Measurements from ENCODE around the gene LAMC1. TPM values are rescaled to one million over a fixed set of nuclear protein-coding genes. Genes with fewer than 3 reads are reported as not detected.

Gene LAMC1
- total RNA-seq, 4 donors from 2014 or later = 26.3 to 275 (median 60.0) TPM

DNA sequence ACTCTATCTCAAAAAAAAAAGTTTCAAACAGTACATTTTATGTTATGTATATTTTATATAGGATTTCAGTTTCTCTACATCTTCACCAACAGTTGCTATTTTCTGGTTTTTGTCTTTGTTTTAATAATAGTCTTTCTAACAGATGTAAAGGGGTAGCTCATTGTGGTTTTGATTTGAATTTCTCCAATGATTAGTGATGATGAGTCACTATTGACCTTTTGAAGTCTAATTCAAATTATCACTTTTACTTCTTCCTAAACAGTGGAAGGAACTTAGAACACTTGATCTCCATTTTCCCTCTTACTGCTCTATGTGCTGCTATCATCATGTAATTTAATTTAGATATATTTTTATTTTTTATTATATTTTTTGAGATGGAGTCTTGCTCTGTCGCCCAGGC is 38.6 kb upstream of the LAMC1 start:
- Histone ChIP-seq H3K27me3 (no peaks in the 10 kb centered on the region), H3K36me3 (no peaks in the 10 kb centered on the region), H3K9me3 (no peaks in the 10 kb centered on the region), H3K4me1 (no peaks in the 10 kb centered on the region), H3K4me3 (no peak overlapping the region), H3K27ac (no peak overlapping the region)
- DNase-seq = no peak
- intact Hi-C loops (cut with DNase I) = no loop called here
- WGBS, 2 donors = 100% methylated on average over 1 of the region's 1 CpG
- TF ChIP-seq, protein P1, sequence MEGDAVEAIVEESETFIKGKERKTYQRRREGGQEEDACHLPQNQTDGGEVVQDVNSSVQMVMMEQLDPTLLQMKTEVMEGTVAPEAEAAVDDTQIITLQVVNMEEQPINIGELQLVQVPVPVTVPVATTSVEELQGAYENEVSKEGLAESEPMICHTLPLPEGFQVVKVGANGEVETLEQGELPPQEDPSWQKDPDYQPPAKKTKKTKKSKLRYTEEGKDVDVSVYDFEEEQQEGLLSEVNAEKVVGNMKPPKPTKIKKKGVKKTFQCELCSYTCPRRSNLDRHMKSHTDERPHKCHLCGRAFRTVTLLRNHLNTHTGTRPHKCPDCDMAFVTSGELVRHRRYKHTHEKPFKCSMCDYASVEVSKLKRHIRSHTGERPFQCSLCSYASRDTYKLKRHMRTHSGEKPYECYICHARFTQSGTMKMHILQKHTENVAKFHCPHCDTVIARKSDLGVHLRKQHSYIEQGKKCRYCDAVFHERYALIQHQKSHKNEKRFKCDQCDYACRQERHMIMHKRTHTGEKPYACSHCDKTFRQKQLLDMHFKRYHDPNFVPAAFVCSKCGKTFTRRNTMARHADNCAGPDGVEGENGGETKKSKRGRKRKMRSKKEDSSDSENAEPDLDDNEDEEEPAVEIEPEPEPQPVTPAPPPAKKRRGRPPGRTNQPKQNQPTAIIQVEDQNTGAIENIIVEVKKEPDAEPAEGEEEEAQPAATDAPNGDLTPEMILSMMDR (IDR thresholded peaks at IDR 0.05) = no peak
- TF ChIP-seq POLR2A (IDR thresholded peaks at IDR 0.05) = no peak

DNA sequence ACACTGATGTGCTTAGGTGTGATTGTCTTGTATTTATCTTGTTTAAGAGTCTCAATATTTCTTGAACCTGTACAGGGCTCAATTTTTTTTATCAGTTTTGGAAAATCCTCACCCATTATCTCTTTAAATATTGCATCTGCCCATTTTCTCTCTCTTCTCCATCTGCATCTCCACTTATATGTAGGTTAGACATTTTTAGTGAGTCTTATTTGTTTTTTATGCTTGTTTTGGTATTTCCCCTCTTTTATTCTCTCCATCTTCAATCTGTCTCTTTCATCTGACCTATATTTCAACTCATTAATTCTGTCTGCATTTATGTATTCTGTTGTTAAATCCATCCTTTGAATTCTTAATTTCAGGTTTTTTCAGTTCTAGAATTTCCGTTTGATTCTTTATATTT is 37.3 kb upstream of the LAMC1 start:
- intact Hi-C loops (cut with DNase I) = no loop called here
- TF ChIP-seq POLR2A (IDR thresholded peaks at IDR 0.05) = no peak
- TF ChIP-seq, protein P1 (IDR thresholded peaks at IDR 0.05) = no peak
- DNase-seq = no peak
- peaks cover 0 to 4% (median 0%) of the 10 kb centered on the region in 3 donors for H3K4me1 ChIP-seq
- H3K9me3 ChIP-seq = no peaks in the 10 kb centered on the region
- 81 to 85% methylated on average over 1 of the region's 1 CpG for WGBS, 2 donors
- H3K4me3 ChIP-seq = no peak overlapping the region
- no peaks in the 10 kb centered on the region for H3K36me3 ChIP-seq
- no peak overlapping the region for H3K27ac ChIP-seq
- no peaks in the 10 kb centered on the region for H3K27me3 ChIP-seq

DNA sequence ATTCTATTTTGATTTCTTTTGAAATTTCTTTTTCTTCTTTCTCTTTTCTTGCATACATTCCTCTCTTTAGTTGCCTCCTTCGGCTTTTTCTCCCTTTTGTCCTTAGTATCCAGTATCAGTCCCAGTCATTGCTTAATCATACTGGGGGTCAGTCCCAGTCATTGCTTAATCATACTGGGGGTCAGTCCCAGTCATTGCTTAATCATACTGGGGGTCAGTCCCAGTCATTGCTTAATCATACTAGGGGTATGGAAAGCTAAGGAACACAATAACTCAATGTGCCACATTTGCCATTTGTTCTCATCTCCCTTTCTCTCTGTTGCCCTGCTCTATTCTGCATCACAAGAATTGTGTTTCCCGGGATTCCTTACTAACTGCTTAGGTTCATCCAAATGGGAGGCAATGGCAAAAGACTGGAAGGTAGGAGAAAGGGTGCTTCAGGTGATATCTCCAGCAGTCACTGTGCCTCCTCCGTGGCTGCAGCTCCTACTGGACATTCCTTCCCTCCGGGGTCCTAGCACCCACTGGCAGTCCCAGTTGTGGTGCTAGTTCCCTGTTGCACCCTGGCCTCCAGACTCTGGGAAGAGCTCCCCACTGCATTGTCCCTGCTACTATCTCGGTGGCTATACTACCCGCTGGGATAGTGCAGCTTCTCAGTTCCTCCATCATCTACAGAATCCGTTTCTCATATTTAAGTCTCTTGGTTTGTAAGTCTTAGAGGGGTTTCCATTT is 32.6 kb upstream of the LAMC1 start:
- Histone ChIP-seq H3K36me3 (no peaks in the 10 kb centered on the region), H3K4me1 (peaks cover 0 to 4% (median 0%) of the 10 kb centered on the region in 3 donors), H3K9me3 (no peaks in the 10 kb centered on the region), H3K27ac (no peak overlapping the region), H3K27me3 (no peaks in the 10 kb centered on the region), H3K4me3 (no peak overlapping the region)
- intact Hi-C loops (cut with DNase I) = no loop called here
- WGBS, 2 donors = 72 to 84% methylated on average over 6 to 7 of the region's 7 CpGs
- no peak for TF ChIP-seq POLR2A (IDR thresholded peaks at IDR 0.05)
- TF ChIP-seq, protein P1 (IDR thresholded peaks at IDR 0.05) = no peak
- no peak for DNase-seq

DNA sequence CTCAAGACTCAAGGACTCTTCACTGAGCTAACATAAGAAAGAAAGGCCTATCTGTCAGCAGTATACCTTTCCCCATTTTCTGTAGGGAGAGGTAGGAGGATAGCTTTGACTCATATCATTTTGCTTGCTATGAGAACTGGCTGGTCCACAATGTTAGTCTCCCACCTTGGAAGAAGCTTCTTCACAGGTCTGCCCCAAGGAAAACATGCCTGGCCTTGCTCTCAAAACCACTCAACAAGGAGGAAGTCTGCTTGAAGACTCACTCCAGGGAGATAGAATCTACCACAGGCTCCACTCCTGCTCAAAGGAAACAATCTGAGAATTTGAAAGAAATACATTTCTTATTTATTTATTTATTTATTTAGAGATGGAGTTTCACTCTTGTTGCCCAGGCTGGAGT is 29.5 kb upstream of the LAMC1 start:
- intact Hi-C loops (cut with DNase I) = no loop called here
- no peaks in the 10 kb centered on the region for H3K27me3 ChIP-seq
- H3K4me3 ChIP-seq = no peak overlapping the region
- H3K9me3 ChIP-seq = no peaks in the 10 kb centered on the region
- peaks cover 0 to 4% (median 0%) of the 10 kb centered on the region in 3 donors for H3K4me1 ChIP-seq
- H3K36me3 ChIP-seq = no peaks in the 10 kb centered on the region
- TF ChIP-seq POLR2A (IDR thresholded peaks at IDR 0.05) = no peak
- TF ChIP-seq, protein P1 (IDR thresholded peaks at IDR 0.05) = no peak
- no peak overlapping the region for H3K27ac ChIP-seq
- no peak for DNase-seq

DNA sequence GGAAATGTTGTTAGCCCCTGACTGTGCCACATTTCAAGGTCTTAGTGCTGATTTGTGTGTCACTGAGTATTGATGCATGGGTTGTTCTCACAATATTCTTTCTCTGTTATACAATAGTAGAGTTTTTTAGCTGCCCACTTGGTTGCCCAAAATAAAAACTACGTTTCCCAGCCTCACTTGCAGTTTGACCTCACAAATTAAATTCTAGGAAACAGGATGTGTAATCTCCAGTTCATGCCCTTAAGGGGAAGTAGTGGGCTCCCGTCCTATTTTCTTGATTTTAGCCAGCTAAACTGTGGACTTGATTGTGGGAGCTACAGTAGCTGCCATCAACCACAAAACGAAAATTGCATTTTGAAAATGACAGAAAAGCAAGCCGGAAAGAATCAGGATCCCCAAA is 27.3 kb upstream of the LAMC1 start:
- H3K9me3 ChIP-seq = no peaks in the 10 kb centered on the region
- 61 to 65% methylated on average over 4 of the region's 4 CpGs for WGBS, 2 donors
- no peaks in the 10 kb centered on the region for H3K36me3 ChIP-seq
- H3K4me3 ChIP-seq = no peak overlapping the region
- intact Hi-C loops (cut with DNase I) = no loop called here
- TF ChIP-seq, protein P1 (IDR thresholded peaks at IDR 0.05) = no peak
- no peak for TF ChIP-seq POLR2A (IDR thresholded peaks at IDR 0.05)
- peaks cover 0 to under 1% (median 0%) of the 10 kb centered on the region in 3 donors for H3K4me1 ChIP-seq
- H3K27ac ChIP-seq = no peak overlapping the region
- no peak for DNase-seq
- no peaks in the 10 kb centered on the region for H3K27me3 ChIP-seq
